ENCODE data around the gene C16orf86. TPM values are rescaled to one million over a fixed set of nuclear protein-coding genes. Genes with fewer than 3 reads are reported as not detected.
A peak's percentile ranks its signal among the peaks of the same experiment; 100 is the strongest.

C16orf86 gene
- polyA plus RNA-seq, 2 of the 4 experiments (the other 2 are of a cell fraction) = 0.06 TPM; not detected in 1

GRCh38 chr16:67645397-67646121 lies 21.1 kb upstream of the C16orf86 start:
- CTCF ChIA-PET = interaction anchor here (0.6 to 17.9 kb wide), 42 partner anchors 8 to 199 kb away, joined by 3 to 205 read pairs (median 6); partner anchors contain the start of genes ACD, AGRP, CTCF and PARD6A
- ATAC-seq = no peak; a peak in 2 of 6 replicates
- 77% methylated on average over 8 of the region's 15 CpGs for WGBS (ENCODE audit: missing lambda C conversion rate)

DNA sequence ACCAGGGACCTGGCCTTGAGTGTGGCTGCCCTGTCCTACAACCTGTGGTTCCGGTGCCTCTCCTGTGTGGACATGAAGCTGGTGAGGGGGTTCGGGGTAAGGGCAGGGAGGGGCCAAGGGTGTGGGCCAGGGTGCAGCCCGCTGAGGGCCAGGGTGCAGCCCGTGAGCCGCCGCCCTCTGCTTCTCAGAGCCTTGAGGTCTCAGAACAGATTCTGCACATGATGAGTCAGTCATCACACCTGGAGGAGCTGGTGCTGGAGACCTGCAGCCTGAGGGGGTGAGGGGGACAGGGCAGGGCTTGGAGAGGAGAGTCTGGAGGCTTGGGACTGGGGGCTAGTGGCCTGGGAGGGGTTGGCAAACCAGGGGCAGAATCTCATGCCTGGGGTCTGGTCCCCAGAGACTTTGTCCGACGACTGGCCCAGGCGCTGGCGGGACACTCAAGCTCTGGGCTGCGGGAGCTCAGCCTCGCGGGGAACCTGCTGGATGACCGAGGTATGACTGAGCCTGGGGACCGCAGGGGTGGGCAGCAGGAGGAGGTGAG lies 19.4 kb upstream of the C16orf86 start:
- CTCF ChIA-PET = interaction anchor here (1.0 to 17.9 kb wide), 10 partner anchors 9 to 281 kb away, joined by 3 to 205 read pairs (median 7); partner anchors contain the start of gene CTCF
- H3K4me2 ChIP-seq = no peak overlapping the region
- DNase-seq (ENCODE audit: low read depth in 1 of 2, low spot score in 1 of 2) (no peak), FAIRE-seq (no peak), ATAC-seq (no peak)
- H3K4me3 ChIP-seq = no peak overlapping the region
- 65% methylated on average over 8 of the region's 15 CpGs for WGBS (ENCODE audit: missing lambda C conversion rate)
- TF ChIP-seq NR3C1 (IDR thresholded peaks at IDR 0.05) = no peak
- no peak overlapping the region for H3K27ac ChIP-seq
- 0 out of 3 replicates have a peak, but pooled peaks cover 3% of the 10 kb centered on the region for H3K4me1 ChIP-seq
- no peaks in the 10 kb centered on the region for H3K9me3 ChIP-seq
- POLR2A ChIA-PET = interaction anchor here (0.8 kb wide), 1 partner anchor 13 kb away, joined by 4 read pairs; the partner anchor contains the start of gene ACD

More at GRCh38 chr16:67645397-67646121, 21.1 kb upstream of the C16orf86 start:
- POLR2A ChIA-PET = interaction anchor here (0.6 to 0.9 kb wide), 2 partner anchors 89 to 99 kb away, joined by 3 to 4 read pairs; no protein-coding TSS in a partner anchor
- TF ChIP-seq SMC3 (IDR thresholded peaks at IDR 0.05) = no peak
- TF ChIP-seq FOXS1 (CRISPR knock-in tag; IDR thresholded peaks at IDR 0.05) = no peak
- no peak for TF ChIP-seq CBX8 (IDR thresholded peaks at IDR 0.05)
- TF ChIP-seq CHD2 (IDR thresholded peaks at IDR 0.05; ENCODE audit: low read length, partially characterized antibody) = no peak
- TF ChIP-seq ZFP36 (IDR thresholded peaks at IDR 0.05; ENCODE audit: borderline replicate concordance, partially characterized antibody) = no peak
- Histone ChIP-seq H3K4me3 (no peak overlapping the region; the same call in 2 of the 3 replicates), H3K4me1 (0 out of 3 replicates have a peak, but pooled peaks cover 3% of the 10 kb centered on the region), H3K27ac (peak overlapping the region in 1 of 2 experiments; percentile 78; a peak in 4 of 6 replicates), H3K4me2 (peak overlapping the region; percentile 98), H3K9me3 (no peaks in the 10 kb centered on the region)
- FAIRE-seq = no peak
- no peak for DNase-seq (ENCODE audit: low read depth in 1 of 2, low spot score in 1 of 2)

- no peak overlapping the region for H3K27ac ChIP-seq
- no peak for TF ChIP-seq CBX2 (IDR thresholded peaks at IDR 0.05; ENCODE audit: borderline replicate concordance, low read depth)
- no peak for TF ChIP-seq KDM5A (IDR thresholded peaks at IDR 0.05)
- no peak for TF ChIP-seq NPAS2 (CRISPR knock-in tag; IDR thresholded peaks at IDR 0.05; ENCODE audit: borderline replicate concordance)
- ChIA-PET CTCF (interaction anchor here (1.0 to 17.9 kb wide), 8 partner anchors 17 to 280 kb away, joined by 3 to 205 read pairs (median 6); partner anchors contain the start of gene CTCF), POLR2A (interaction anchor here (0.8 kb wide), 1 partner anchor 12 kb away, joined by 4 read pairs; the partner anchor contains the start of gene ACD)
- no peak for FAIRE-seq
- no peak overlapping the region for H3K4me3 ChIP-seq
- no peak for DNase-seq (ENCODE audit: low read depth in 1 of 2, low spot score in 1 of 2)
- H3K9me3 ChIP-seq = no peaks in the 10 kb centered on the region
- ATAC-seq = no peak
- WGBS (ENCODE audit: missing lambda C conversion rate) = 68% methylated on average over 9 of the region's 13 CpGs
- 0 out of 3 replicates have a peak, but pooled peaks cover 6% of the 10 kb centered on the region for H3K4me1 ChIP-seq
- no peak overlapping the region for H3K4me2 ChIP-seq
Observed at GRCh38 chr16:67647681-67648080, 18.9 kb upstream of the C16orf86 start.

DNA sequence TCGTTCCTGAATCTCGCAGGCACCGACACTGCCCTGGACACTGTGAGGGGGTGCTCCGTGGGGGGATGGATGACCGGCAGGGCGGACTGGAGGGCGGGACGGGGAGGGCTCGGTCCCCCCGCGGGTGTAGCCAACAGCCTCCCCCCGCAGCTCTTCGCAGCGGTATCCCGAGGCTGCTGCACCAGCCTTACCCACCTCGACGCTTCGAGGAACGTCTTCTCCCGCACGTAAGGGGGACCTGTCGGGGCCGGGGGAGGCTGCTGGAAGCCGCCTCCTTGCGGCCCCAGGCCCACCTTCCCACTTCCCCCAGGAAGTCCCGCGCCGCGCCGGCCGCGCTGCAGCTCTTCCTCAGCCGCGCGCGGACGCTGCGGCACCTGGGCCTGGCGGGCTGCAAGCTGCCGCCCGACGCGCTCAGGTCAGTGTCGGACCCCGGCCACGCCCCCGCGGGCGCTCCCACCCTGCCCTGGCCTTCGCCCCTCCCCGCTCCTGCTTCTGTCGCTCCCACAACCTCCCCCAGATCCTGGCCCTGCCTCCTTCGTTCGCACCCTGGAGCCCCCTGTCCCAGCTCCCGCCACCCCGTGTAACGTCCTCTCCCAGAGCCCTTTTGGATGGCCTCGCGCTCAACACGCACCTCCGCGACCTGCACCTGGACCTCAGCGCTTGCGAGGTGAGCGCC lies 18.4 kb upstream of the C16orf86 start:
- POLR2A ChIA-PET = interaction anchor here (0.8 kb wide), 1 partner anchor 12 kb away, joined by 4 read pairs; the partner anchor contains the start of gene ACD
- no peak for ATAC-seq
- FAIRE-seq = no peak

More for the DNA sequence above, 18.4 kb upstream of the C16orf86 start:
- Histone ChIP-seq H3K9me3 (no peaks in the 10 kb centered on the region), H3K27ac (no peak overlapping the region), H3K4me1 (0 out of 3 replicates have a peak, but pooled peaks cover 6% of the 10 kb centered on the region), H3K4me3 (no peak overlapping the region), H3K4me2 (no peak overlapping the region)
- TF ChIP-seq ZNF302 (CRISPR knock-in tag; IDR thresholded peaks at IDR 0.05) (no peak), NR3C1 (IDR thresholded peaks at IDR 0.05) (no peak), TP53 (CRISPR knock-in tag; IDR thresholded peaks at IDR 0.05) (no peak), HDAC2 (IDR thresholded peaks at IDR 0.05) (no peak), HOXB13 (CRISPR knock-in tag; IDR thresholded peaks at IDR 0.05; ENCODE audit: low read depth) (no peak), EHF (CRISPR knock-in tag; IDR thresholded peaks at IDR 0.05) (no peak), ZC3H11A (IDR thresholded peaks at IDR 0.05) (no peak), CBX2 (IDR thresholded peaks at IDR 0.05; ENCODE audit: borderline replicate concordance, low read depth) (no peak), HOXB5 (CRISPR knock-in tag; IDR thresholded peaks at IDR 0.05) (no peak), GATA3 (IDR thresholded peaks at IDR 0.05; ENCODE audit: borderline replicate concordance) (no peak), HEYL (CRISPR knock-in tag; IDR thresholded peaks at IDR 0.05) (no peak)
- TF ChIP-seq, protein P1, sequence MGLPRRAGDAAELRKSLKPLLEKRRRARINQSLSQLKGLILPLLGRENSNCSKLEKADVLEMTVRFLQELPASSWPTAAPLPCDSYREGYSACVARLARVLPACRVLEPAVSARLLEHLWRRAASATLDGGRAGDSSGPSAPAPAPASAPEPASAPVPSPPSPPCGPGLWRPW (IDR thresholded peaks at IDR 0.05) = no peak
- TF ChIP-seq, protein P2, sequence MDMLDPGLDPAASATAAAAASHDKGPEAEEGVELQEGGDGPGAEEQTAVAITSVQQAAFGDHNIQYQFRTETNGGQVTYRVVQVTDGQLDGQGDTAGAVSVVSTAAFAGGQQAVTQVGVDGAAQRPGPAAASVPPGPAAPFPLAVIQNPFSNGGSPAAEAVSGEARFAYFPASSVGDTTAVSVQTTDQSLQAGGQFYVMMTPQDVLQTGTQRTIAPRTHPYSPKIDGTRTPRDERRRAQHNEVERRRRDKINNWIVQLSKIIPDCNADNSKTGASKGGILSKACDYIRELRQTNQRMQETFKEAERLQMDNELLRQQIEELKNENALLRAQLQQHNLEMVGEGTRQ (IDR thresholded peaks at IDR 0.05) = no peak
- TF ChIP-seq, protein P3, sequence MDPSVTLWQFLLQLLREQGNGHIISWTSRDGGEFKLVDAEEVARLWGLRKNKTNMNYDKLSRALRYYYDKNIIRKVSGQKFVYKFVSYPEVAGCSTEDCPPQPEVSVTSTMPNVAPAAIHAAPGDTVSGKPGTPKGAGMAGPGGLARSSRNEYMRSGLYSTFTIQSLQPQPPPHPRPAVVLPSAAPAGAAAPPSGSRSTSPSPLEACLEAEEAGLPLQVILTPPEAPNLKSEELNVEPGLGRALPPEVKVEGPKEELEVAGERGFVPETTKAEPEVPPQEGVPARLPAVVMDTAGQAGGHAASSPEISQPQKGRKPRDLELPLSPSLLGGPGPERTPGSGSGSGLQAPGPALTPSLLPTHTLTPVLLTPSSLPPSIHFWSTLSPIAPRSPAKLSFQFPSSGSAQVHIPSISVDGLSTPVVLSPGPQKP (IDR thresholded peaks at IDR 0.05; ENCODE audit: low read depth, low read length) = no peak
- DNase-seq (ENCODE audit: low read depth in 1 of 2, low spot score in 1 of 2) = no peak
- CTCF ChIA-PET = interaction anchor here (1.2 to 17.9 kb wide), 5 partner anchors 16 to 280 kb away, joined by 3 to 205 read pairs (median 10); no protein-coding TSS in a partner anchor
- WGBS (ENCODE audit: missing lambda C conversion rate) = 82% methylated on average over 32 of the region's 65 CpGs

Measured in A549 (cell line).